GM23248 (cell line): ENCODE results near the gene DPP6. TPM values are rescaled to one million over a fixed set of nuclear protein-coding genes. Genes with fewer than 3 reads are reported as not detected.

Experiments used
- DNase-seq: peaks from one replicate; pipeline ENCODE4 v3.0.0-alpha.2; 2015
- H2AFZ ChIP-seq: fragments of 200-600 bp; sonication (generic); 2 replicates; pipeline ENCODE4 v1.6.1; 2016; ENCODE audit warnings: antibody characterized with exemption
- H3F3A ChIP-seq: fragments of 200-600 bp; sonication (generic); 2 replicates; pipeline ENCODE4 v1.6.1; 2016; ENCODE audit warnings: mild to moderate bottlenecking, antibody characterized with exemption, mixed run types; ENCODE audit not compliant: insufficient read depth
- H3K27ac ChIP-seq: fragments of 200-600 bp; sonication (generic); 2 replicates; pipeline ENCODE4 v1.5.1; 2016; ENCODE audit warnings: mild to moderate bottlenecking
- H3K27me3 ChIP-seq: fragments of 200-600 bp; sonication (generic); replicated peaks from 2 replicates; pipeline ENCODE4 v1.6.1; 2016; ENCODE audit warnings: mild to moderate bottlenecking; ENCODE audit not compliant: insufficient read depth
- H3K36me3 ChIP-seq: fragments of 200-600 bp; sonication (generic); 2 replicates; pipeline ENCODE4 v1.6.1; 2016; ENCODE audit warnings: low read depth, mild to moderate bottlenecking
- H3K4me1 ChIP-seq: fragments of 200-600 bp; sonication (generic); 2 replicates; pipeline ENCODE4 v1.6.1; 2016; ENCODE audit warnings: mild to moderate bottlenecking; ENCODE audit not compliant: insufficient read depth
- H3K4me2 ChIP-seq: fragments of 200-600 bp; sonication (generic); one replicate; pipeline ENCODE4 v1.6.1; 2016; ENCODE audit warnings: mild to moderate bottlenecking; ENCODE audit not compliant: unreplicated experiment
- H3K4me3 ChIP-seq: fragments of 200-600 bp; sonication (generic); 2 replicates; pipeline ENCODE4 v1.5.1; 2016; ENCODE audit warnings: mild to moderate bottlenecking
- H3K79me2 ChIP-seq: fragments of 200-600 bp; sonication (generic); 2 replicates; pipeline ENCODE4 v1.6.1; 2016; ENCODE audit warnings: mild to moderate bottlenecking; ENCODE audit not compliant: insufficient read depth
- H3K9ac ChIP-seq: fragments of 200-600 bp; sonication (generic); 2 replicates; pipeline ENCODE4 v1.6.1; 2016; ENCODE audit warnings: mild to moderate bottlenecking
- H3K9me2 ChIP-seq: fragments of 200-600 bp; sonication (generic); 2 replicates; pipeline ENCODE4 v1.6.1; 2016; ENCODE audit warnings: mixed run types, mild to moderate bottlenecking, moderate library complexity; ENCODE audit not compliant: insufficient read depth
- H3K9me3 ChIP-seq: fragments of 200-600 bp; sonication (generic); one replicate; pipeline ENCODE4 v1.6.1; 2017; ENCODE audit warnings: low read depth
- H4K20me1 ChIP-seq: fragments of 200-600 bp; sonication (generic); 2 replicates; pipeline ENCODE4 v1.6.0; 2016; ENCODE audit not compliant: insufficient read depth
- EZH2 ChIP-seq: fragments of 200-600 bp; sonication (generic); IDR thresholded peaks from 2 replicates; pipeline ENCODE4 v1.6.1; 2018; ENCODE audit warnings: antibody characterized with exemption, mild to moderate bottlenecking; ENCODE audit not compliant: insufficient read depth, poor library complexity, severe bottlenecking
- EZH2phosphoT487 ChIP-seq: fragments of 200-600 bp; sonication (generic); IDR thresholded peaks from 2 replicates; pipeline ENCODE4 v1.6.1; 2018; ENCODE audit warnings: antibody characterized with exemption, moderate library complexity, mild to moderate bottlenecking, low read depth; ENCODE audit not compliant: insufficient read depth
- WGBS, 2 experiments: methylation state at CpG; one replicate each; pipeline ENCODE4 v1.1.6; 2015 to 2017; ENCODE audit warnings: low lambda C conversion rate in 2 of 2, low coverage in 1 of 2; ENCODE audit errors: missing lambda C conversion rate in 2 of 2; 5-methylcytosine and 5-hydroxymethylcytosine counted together
- in situ Hi-C: fragments of 300-500 bp; cut with MboI; formaldehyde crosslinking; loops from 2 replicates; pipeline ENCODE4 v1.15.0; 2020
- polyA plus RNA-seq: library from polyadenylated mRNA; unstranded; fragments of >200 nt; fragmentation: Nextera tagmentation; extraction: Ambion mirVana; gene quantifications from 2 replicates; pipeline ENCODE4 v1.2.1, GENCODE V29; 2016
- total RNA-seq: library from RNA; depleted of rRNA; stranded (reverse); fragments of >200 nt; shearing (Covaris generic); gene quantifications from 2 replicates; pipeline ENCODE4 v1.2.3, GENCODE V29; 2014

The DPP6 gene
- total and polyA plus RNA-seq, 2 experiments from 2014 or later = not detected

- H3K79me2 ChIP-seq = no peaks in the 10 kb centered on the region
- H3F3A ChIP-seq = no peaks in the 10 kb centered on the region
- TF ChIP-seq EZH2phosphoT487 (no peak), EZH2 (no peak)
- H3K9me2 ChIP-seq = no peaks in the 10 kb centered on the region
- in situ Hi-C loops = no loop called here
- no peaks in the 10 kb centered on the region for H4K20me1 ChIP-seq
- H3K27me3 ChIP-seq = no peaks in the 10 kb centered on the region
- no peak overlapping the region for H3K4me3 ChIP-seq
- H2AFZ ChIP-seq = no peak overlapping the region
- no peak overlapping the region for H3K9ac ChIP-seq
- H3K36me3 ChIP-seq = no peaks in the 10 kb centered on the region
- no peak for DNase-seq
- no peak overlapping the region for H3K4me2 ChIP-seq
- H3K4me1 ChIP-seq = no peaks in the 10 kb centered on the region
- H3K9me3 ChIP-seq = no peaks in the 10 kb centered on the region
- 24 to 31% methylated on average over 9 of the region's 9 CpGs for WGBS, 2 experiments
- no peak overlapping the region for H3K27ac ChIP-seq
Observed at GRCh38 chr7:154440058-154440457, 387.9 kb downstream of the DPP6 start.

DNA sequence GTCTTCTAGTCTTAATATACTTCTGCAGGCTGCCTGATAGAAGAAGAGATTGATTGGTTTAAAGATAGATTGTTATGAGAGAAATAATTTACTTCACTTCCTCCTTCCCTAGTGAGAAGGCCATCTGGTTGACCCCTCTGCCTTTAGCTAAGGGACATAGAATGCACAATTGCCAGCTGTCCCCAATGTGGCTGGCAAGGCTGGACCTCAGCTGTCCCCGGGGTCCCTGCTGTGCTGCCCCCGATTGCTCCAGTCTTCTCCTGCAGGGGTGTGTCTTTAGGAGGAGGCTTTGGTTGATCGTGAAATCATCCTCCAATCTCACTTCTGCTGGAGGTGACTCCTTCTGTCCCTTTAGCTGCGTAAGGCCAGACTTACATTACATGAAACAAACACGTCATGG is 388.5 kb downstream of the DPP6 start:
- Histone ChIP-seq H3K9me2 (no peaks in the 10 kb centered on the region), H3K4me3 (no peak overlapping the region), H2AFZ (no peak overlapping the region), H3K4me2 (no peak overlapping the region), H3K9ac (no peak overlapping the region), H3K27me3 (no peaks in the 10 kb centered on the region), H3K9me3 (no peaks in the 10 kb centered on the region), H4K20me1 (no peaks in the 10 kb centered on the region), H3F3A (no peaks in the 10 kb centered on the region), H3K4me1 (no peaks in the 10 kb centered on the region), H3K36me3 (no peaks in the 10 kb centered on the region), H3K27ac (no peak overlapping the region), H3K79me2 (no peaks in the 10 kb centered on the region)
- DNase-seq = no peak
- 7 to 12% methylated on average over 5 of the region's 5 CpGs for WGBS, 2 experiments
- TF ChIP-seq EZH2 (no peak), EZH2phosphoT487 (no peak)
- in situ Hi-C loops = no loop called here

DNA sequence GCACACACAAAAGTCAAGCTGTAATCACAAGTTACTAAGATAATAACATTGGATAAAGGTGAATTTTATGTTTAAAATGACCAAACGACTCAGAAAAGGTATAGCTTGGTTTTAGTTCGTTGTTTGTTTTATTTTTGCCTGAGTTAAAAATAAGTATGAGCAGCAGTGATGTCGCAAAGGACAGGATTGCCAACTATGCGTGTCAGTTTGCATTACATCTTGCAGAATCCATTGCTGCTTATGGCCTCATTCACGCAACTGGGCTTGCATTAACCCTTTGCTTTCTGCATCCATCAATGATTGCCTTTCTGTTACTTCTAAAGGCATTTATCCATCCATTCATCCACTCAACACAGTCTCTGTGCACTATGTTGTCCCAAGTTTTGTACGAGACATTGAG is 389.6 kb downstream of the DPP6 start:
- no peaks in the 10 kb centered on the region for H3K9me2 ChIP-seq
- H3F3A ChIP-seq = no peaks in the 10 kb centered on the region
- no peaks in the 10 kb centered on the region for H3K4me1 ChIP-seq
- no peaks in the 10 kb centered on the region for H3K9me3 ChIP-seq
- no peak overlapping the region for H3K9ac ChIP-seq
- WGBS, 2 experiments = 10% methylated on average over 6 of the region's 6 CpGs
- H3K27ac ChIP-seq = no peak overlapping the region
- H3K79me2 ChIP-seq = no peaks in the 10 kb centered on the region
- no peak for TF ChIP-seq EZH2phosphoT487
- no peak for TF ChIP-seq EZH2
- no peaks in the 10 kb centered on the region for H3K36me3 ChIP-seq
- H3K4me2 ChIP-seq = no peak overlapping the region
- no peak overlapping the region for H3K4me3 ChIP-seq
- DNase-seq = no peak
- no peak overlapping the region for H2AFZ ChIP-seq
- in situ Hi-C loops = no loop called here
- no peaks in the 10 kb centered on the region for H3K27me3 ChIP-seq
- no peaks in the 10 kb centered on the region for H4K20me1 ChIP-seq

- no peaks in the 10 kb centered on the region for H4K20me1 ChIP-seq
Observed at GRCh38 chr7:154442939-154443338, 390.7 kb downstream of the DPP6 start.

GRCh38 chr7:154450451-154450850 is 398.3 kb downstream of the DPP6 start:
- H3K79me2 ChIP-seq = no peaks in the 10 kb centered on the region
- no peak overlapping the region for H3K4me3 ChIP-seq
- no peaks in the 10 kb centered on the region for H3K27me3 ChIP-seq
- in situ Hi-C loops = no loop called here
- H3K9me3 ChIP-seq = no peaks in the 10 kb centered on the region
- no peaks in the 10 kb centered on the region for H3K36me3 ChIP-seq
- H3K27ac ChIP-seq = no peak overlapping the region
- 3% methylated on average over 6 of the region's 6 CpGs for WGBS, 2 experiments
- no peak for DNase-seq
- no peaks in the 10 kb centered on the region for H4K20me1 ChIP-seq
- no peak for TF ChIP-seq EZH2
- no peak overlapping the region for H3K4me2 ChIP-seq
- H3K9me2 ChIP-seq = no peaks in the 10 kb centered on the region
- H3K9ac ChIP-seq = no peak overlapping the region
- H3F3A ChIP-seq = no peaks in the 10 kb centered on the region
- H2AFZ ChIP-seq = no peak overlapping the region
- no peaks in the 10 kb centered on the region for H3K4me1 ChIP-seq

More at GRCh38 chr7:154442939-154443338, 390.7 kb downstream of the DPP6 start:
- H3K4me3 ChIP-seq = no peak overlapping the region
- H3K27ac ChIP-seq = no peak overlapping the region
- WGBS, 2 experiments = 18 to 24% methylated on average over 2 of the region's 2 CpGs
- H3K9ac ChIP-seq = no peak overlapping the region
- no peaks in the 10 kb centered on the region for H3K27me3 ChIP-seq
- no peaks in the 10 kb centered on the region for H3K9me2 ChIP-seq
- H3K4me2 ChIP-seq = no peak overlapping the region
- no peak for TF ChIP-seq EZH2
- DNase-seq = no peak
- H3K79me2 ChIP-seq = no peaks in the 10 kb centered on the region
- no peaks in the 10 kb centered on the region for H3K9me3 ChIP-seq
- H3F3A ChIP-seq = no peaks in the 10 kb centered on the region
- no peaks in the 10 kb centered on the region for H3K36me3 ChIP-seq
- H3K4me1 ChIP-seq = no peaks in the 10 kb centered on the region
- in situ Hi-C loops = no loop called here
- no peak overlapping the region for H2AFZ ChIP-seq
